ENCODE results near the gene PRR35. TPM values are rescaled to one million over a fixed set of nuclear protein-coding genes. Genes with fewer than 3 reads are reported as not detected.

PRR35 gene
- total and polyA plus RNA-seq, 4 donors, result not detected

DNA sequence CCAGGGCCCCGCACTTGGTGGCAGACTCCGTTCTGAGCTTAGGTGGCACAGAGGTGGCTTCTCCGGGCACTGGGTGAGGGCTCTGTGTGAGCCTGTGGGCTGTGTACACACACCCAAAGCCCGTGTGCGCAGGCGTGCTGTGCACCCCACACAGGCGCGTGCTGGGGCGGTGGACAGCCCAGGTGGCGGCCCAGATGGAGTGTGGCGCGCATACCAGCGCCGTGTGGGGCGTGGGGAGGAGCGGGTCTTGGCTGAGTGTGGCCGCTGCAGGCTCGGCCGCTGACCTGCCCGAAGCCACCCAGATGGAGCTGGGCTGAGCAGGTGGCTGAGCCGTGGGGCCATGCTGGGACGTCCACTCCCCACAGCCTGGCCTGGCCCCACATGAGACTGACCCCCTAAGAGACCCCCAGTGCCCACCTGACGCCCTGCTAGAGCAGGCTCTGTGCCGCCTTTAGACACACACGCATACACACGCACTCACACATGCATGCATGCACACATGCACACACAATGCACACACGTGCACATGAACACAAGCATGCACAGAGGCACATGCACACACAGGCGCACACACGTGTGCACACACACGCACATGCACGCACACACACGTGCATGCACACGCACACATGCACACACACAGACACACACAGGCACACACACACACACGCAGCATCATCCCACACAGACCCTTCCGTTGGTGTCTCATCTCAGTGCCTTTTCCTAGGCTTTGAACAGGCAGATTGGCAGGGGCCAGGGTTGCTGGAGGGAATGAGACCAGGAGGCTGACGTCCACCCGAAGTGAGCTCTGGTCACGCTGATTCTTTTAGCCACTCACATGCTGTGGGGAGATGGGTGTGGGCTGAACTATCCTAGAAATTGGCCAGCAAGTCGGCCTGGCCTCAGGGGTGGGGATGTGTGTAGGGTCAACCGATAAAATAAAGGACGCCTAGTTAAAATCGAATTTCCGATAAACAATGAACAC, 2.1 kb downstream of the PRR35 start:
- Histone ChIP-seq H3K36me3 (ENCODE audit: control insufficient read depth in 4 of 4, insufficient read depth in 4 of 4, low read length in 4 of 4) (no peaks in the 10 kb centered on the region), H3K27ac (ENCODE audit: low read depth in 1 of 2, low read length in 1 of 2) (no peak overlapping the region), H3K9me3 (ENCODE audit: control insufficient read depth in 4 of 4, insufficient read depth in 3 of 4, low read length in 3 of 4) (peaks cover 0 to 4% (median 0%) of the 10 kb centered on the region in 4 donors), H3K27me3 (ENCODE audit: control insufficient read depth in 3 of 3, insufficient read depth in 3 of 3, low read length in 2 of 3) (peaks cover 0 to 42% (median 14%) of the 10 kb centered on the region in 3 donors), H3K4me3 (no peak overlapping the region), H3K4me1 (ENCODE audit: control insufficient read depth in 5 of 5, insufficient read depth in 5 of 5, low read length in 5 of 5) (peaks cover 0 to 34% (median 3%) of the 10 kb centered on the region in 5 donors), H3K9ac (ENCODE audit: insufficient read depth in 1 of 2, low read length in 2 of 2) (no peak overlapping the region)
- no peak for TF ChIP-seq CTCF (IDR thresholded peaks at IDR 0.05; ENCODE audit: control extremely low read depth, extremely low read depth)
- no peak for ATAC-seq (ENCODE audit: insufficient read depth, low FRiP score)
- no peak for DNase-seq
- WGBS, 2 donors, result 85 to 93% methylated on average over 42 to 43 of the region's 43 CpGs

DNA sequence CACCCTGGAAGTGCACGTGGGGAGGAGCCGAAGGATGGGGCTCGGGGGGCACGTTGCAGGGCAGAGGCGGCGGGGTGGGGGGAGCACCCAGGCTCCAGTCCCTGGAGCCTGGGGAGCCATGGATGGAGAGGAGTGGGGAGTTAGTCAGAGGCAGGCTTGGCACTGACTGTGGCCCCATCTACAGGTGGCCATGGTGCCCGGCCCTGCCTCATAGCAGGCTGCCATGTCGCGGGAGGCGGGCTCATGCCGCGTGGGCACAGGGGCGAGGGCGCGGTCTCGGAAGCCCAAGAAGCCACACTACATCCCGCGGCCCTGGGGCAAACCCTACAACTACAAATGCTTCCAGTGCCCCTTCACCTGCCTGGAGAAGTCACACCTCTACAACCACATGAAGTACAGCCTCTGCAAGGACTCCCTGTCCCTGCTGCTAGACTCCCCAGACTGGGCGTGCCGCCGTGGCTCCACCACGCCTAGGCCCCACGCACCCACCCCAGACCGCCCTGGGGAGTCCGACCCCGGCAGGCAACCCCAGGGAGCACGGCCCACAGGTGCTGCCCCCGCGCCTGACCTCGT, 3.0 kb downstream of the PRR35 start:
- DNase-seq (no peak), ATAC-seq (ENCODE audit: insufficient read depth, low FRiP score) (no peak)
- WGBS, 2 donors, result 84 to 90% methylated on average over 28 to 30 of the region's 30 CpGs
- H3K4me1 ChIP-seq (ENCODE audit: control insufficient read depth in 5 of 5, insufficient read depth in 5 of 5, low read length in 5 of 5), result peaks cover 0 to 35% (median 5%) of the 10 kb centered on the region in 5 donors
- no peak overlapping the region for H3K27ac ChIP-seq (ENCODE audit: low read depth in 1 of 2, low read length in 1 of 2)
- H3K4me3 ChIP-seq, result no peak overlapping the region
- H3K9me3 ChIP-seq (ENCODE audit: control insufficient read depth in 4 of 4, insufficient read depth in 3 of 4, low read length in 3 of 4), result peaks cover 0 to 4% (median 0%) of the 10 kb centered on the region in 4 donors
- H3K36me3 ChIP-seq (ENCODE audit: control insufficient read depth in 4 of 4, insufficient read depth in 4 of 4, low read length in 4 of 4), result no peaks in the 10 kb centered on the region
- no peak overlapping the region for H3K9ac ChIP-seq (ENCODE audit: insufficient read depth in 1 of 2, low read length in 2 of 2)
- no peak for TF ChIP-seq CTCF (IDR thresholded peaks at IDR 0.05; ENCODE audit: control extremely low read depth, extremely low read depth)
- peaks cover 0 to 37% (median 14%) of the 10 kb centered on the region in 3 donors for H3K27me3 ChIP-seq (ENCODE audit: control insufficient read depth in 3 of 3, insufficient read depth in 3 of 3, low read length in 2 of 3)

- TF ChIP-seq CTCF (IDR thresholded peaks at IDR 0.05; ENCODE audit: control extremely low read depth, extremely low read depth), result no peak
- Histone ChIP-seq H3K4me1 (ENCODE audit: control insufficient read depth in 5 of 5, insufficient read depth in 5 of 5, low read length in 5 of 5) (peaks cover 0 to 35% (median 13%) of the 10 kb centered on the region in 5 donors), H3K4me3 (no peak overlapping the region), H3K9ac (ENCODE audit: insufficient read depth in 1 of 2, low read length in 2 of 2) (no peak overlapping the region), H3K36me3 (ENCODE audit: control insufficient read depth in 4 of 4, insufficient read depth in 4 of 4, low read length in 4 of 4) (no peaks in the 10 kb centered on the region), H3K27me3 (ENCODE audit: control insufficient read depth in 3 of 3, insufficient read depth in 3 of 3, low read length in 2 of 3) (peaks cover 0 to 21% (median 10%) of the 10 kb centered on the region in 3 donors), H3K27ac (ENCODE audit: low read depth in 1 of 2, low read length in 1 of 2) (no peak overlapping the region), H3K9me3 (ENCODE audit: control insufficient read depth in 4 of 4, insufficient read depth in 3 of 4, low read length in 3 of 4) (peaks cover 0 to 4% (median 0%) of the 10 kb centered on the region in 4 donors)
- ATAC-seq (ENCODE audit: insufficient read depth, low FRiP score), result no peak
- WGBS, 2 donors, result 84 to 90% methylated on average over 39 to 42 of the region's 42 CpGs
- DNase-seq, result no peak
These were observed 4.7 kb downstream of the PRR35 start for GRCh38 chr16:564690-565418.

Measured in lung (tissue), 12 donors.